Loucy (cell line): Measurements from ENCODE around the gene UBL3.

Experiments used
- H2AFZ ChIP-seq: fragments of 200-600 bp; sonication (generic); 2 replicates; pipeline ENCODE4 v1.6.0; 2016; ENCODE audit warnings: antibody characterized with exemption, mild to moderate bottlenecking, low read length, moderate library complexity
- H3F3A ChIP-seq: fragments of 200-600 bp; 2 replicates; pipeline ENCODE4 v1.6.0; 2016; ENCODE audit warnings: antibody characterized with exemption, low read depth, mild to moderate bottlenecking
- H3K27me3 ChIP-seq: fragments of 200-600 bp; sonication (generic); 2 replicates; pipeline ENCODE4 v1.6.1; 2014; ENCODE audit warnings: low read length, mild to moderate bottlenecking; ENCODE audit not compliant: insufficient read depth, poor library complexity, severe bottlenecking
- H3K36me3 ChIP-seq: fragments of 200-600 bp; sonication (generic); 2 replicates; pipeline ENCODE4 v1.6.1; 2016; ENCODE audit warnings: low read length; ENCODE audit not compliant: insufficient read depth
- H3K4me1 ChIP-seq: fragments of 200-600 bp; sonication (generic); 2 replicates; pipeline ENCODE4 v1.5.1; 2014; ENCODE audit warnings: low read length, mild to moderate bottlenecking; ENCODE audit not compliant: insufficient read depth, poor library complexity, severe bottlenecking
- H3K4me2 ChIP-seq: fragments of 200-600 bp; sonication (generic); 2 replicates; pipeline ENCODE4 v1.6.0; 2014; ENCODE audit warnings: antibody characterized with exemption, low read length, low read depth, mild to moderate bottlenecking; ENCODE audit not compliant: poor library complexity, severe bottlenecking
- H3K4me3 ChIP-seq: fragments of 200-600 bp; sonication (generic); 2 replicates; pipeline ENCODE4 v1.5.1; 2014; ENCODE audit warnings: low read length, mild to moderate bottlenecking, mixed read lengths; ENCODE audit not compliant: poor library complexity, severe bottlenecking
- H3K79me2 ChIP-seq: fragments of 200-600 bp; sonication (generic); 2 replicates; pipeline ENCODE4 v1.6.1; 2014; ENCODE audit warnings: low read length; ENCODE audit not compliant: insufficient read depth
- H3K9ac ChIP-seq: fragments of 200-600 bp; sonication (generic); 2 replicates; pipeline ENCODE4 v1.6.0; 2014; ENCODE audit warnings: mild to moderate bottlenecking, low read depth, low read length, moderate library complexity; ENCODE audit not compliant: poor library complexity, severe bottlenecking
- H3K9me2 ChIP-seq: fragments of 200-600 bp; sonication (generic); replicated peaks from 2 replicates; pipeline ENCODE4 v1.6.1; 2016; ENCODE audit warnings: low read depth, low read length, mixed read lengths
- H3K9me3 ChIP-seq: fragments of 200-600 bp; sonication (generic); 2 replicates; pipeline ENCODE4 v1.6.1; 2014; ENCODE audit warnings: mild to moderate bottlenecking, antibody characterized with exemption, low read length, low read depth; ENCODE audit not compliant: insufficient read depth
- H4K20me1 ChIP-seq: fragments of 200-600 bp; sonication (generic); 2 replicates; pipeline ENCODE4 v1.6.0; 2014; ENCODE audit warnings: antibody characterized with exemption, low read length, mild to moderate bottlenecking; ENCODE audit not compliant: insufficient read depth, poor library complexity, severe bottlenecking
- EZH2phosphoT487 ChIP-seq: fragments of 200-600 bp; IDR thresholded peaks from 2 replicates; pipeline ENCODE4 v1.6.1; 2018; ENCODE audit warnings: antibody characterized with exemption, mild to moderate bottlenecking, moderate library complexity, borderline replicate concordance
- TF ChIP-seq, protein P1 (sequence below): fragments of 200-600 bp; sonication (generic); conservative IDR thresholded peaks from 2 replicates; pipeline ENCODE4 v1.5.1; 2014; ENCODE audit warnings: mild to moderate bottlenecking, antibody characterized with exemption, low read length

UBL3 gene

DNA sequence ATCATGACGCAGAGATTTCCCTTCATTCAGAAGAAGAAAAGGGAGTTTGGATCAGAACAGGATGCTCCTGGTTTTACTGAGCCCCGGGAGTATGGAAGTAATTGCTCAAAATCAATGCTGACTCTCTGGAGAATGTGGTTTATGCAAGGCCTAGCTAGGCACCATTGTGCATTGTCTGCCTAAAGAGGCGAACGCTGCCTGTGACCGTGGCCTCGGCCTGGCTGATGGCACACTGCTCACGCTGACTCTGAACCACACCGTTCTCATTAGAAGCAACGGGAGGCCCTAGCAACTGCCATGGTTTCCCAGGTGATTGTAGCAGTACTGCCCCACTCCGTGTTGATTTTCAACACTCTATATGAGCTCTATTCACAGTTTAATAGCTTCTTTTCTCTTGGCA lies 41.7 kb upstream of the UBL3 start:
- H4K20me1 ChIP-seq = no peaks in the 10 kb centered on the region
- H3K9me2 ChIP-seq = no peaks in the 10 kb centered on the region
- no peaks in the 10 kb centered on the region for H3K79me2 ChIP-seq
- TF ChIP-seq, protein P1, sequence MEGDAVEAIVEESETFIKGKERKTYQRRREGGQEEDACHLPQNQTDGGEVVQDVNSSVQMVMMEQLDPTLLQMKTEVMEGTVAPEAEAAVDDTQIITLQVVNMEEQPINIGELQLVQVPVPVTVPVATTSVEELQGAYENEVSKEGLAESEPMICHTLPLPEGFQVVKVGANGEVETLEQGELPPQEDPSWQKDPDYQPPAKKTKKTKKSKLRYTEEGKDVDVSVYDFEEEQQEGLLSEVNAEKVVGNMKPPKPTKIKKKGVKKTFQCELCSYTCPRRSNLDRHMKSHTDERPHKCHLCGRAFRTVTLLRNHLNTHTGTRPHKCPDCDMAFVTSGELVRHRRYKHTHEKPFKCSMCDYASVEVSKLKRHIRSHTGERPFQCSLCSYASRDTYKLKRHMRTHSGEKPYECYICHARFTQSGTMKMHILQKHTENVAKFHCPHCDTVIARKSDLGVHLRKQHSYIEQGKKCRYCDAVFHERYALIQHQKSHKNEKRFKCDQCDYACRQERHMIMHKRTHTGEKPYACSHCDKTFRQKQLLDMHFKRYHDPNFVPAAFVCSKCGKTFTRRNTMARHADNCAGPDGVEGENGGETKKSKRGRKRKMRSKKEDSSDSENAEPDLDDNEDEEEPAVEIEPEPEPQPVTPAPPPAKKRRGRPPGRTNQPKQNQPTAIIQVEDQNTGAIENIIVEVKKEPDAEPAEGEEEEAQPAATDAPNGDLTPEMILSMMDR = no peak
- no peak for TF ChIP-seq EZH2phosphoT487
- no peaks in the 10 kb centered on the region for H3K27me3 ChIP-seq
- H3K4me2 ChIP-seq = no peak overlapping the region
- H3K4me1 ChIP-seq = peaks cover 11% of the 10 kb centered on the region
- H3K4me3 ChIP-seq = no peak overlapping the region
- H3F3A ChIP-seq = no peaks in the 10 kb centered on the region
- H3K9ac ChIP-seq = no peak overlapping the region
- H3K36me3 ChIP-seq = no peaks in the 10 kb centered on the region
- no peaks in the 10 kb centered on the region for H3K9me3 ChIP-seq
- H2AFZ ChIP-seq = no peak overlapping the region

DNA sequence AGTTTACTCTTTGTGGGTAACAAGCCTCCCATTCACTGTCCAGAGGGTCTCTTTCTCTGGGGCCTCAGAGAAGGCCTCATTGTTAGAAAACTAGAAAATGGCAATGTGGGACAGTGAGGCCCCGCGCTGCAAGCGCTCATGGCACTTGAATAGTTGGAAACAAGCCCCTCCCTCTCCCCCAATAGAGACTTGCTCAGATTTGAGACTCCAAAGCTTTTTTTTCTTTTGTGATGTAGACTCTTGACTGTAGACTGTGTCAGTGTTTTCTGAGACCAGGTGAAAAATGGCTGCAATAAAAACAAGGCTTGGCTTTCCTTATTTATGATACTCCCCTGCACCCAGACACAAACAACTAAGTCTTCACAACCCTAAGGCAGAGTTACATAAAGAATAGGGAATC lies 38.7 kb upstream of the UBL3 start:
- peaks cover 7% of the 10 kb centered on the region for H3K4me1 ChIP-seq
- TF ChIP-seq, protein P1 = no peak
- TF ChIP-seq EZH2phosphoT487 = no peak
- no peaks in the 10 kb centered on the region for H3K36me3 ChIP-seq
- no peaks in the 10 kb centered on the region for H3K9me3 ChIP-seq
- H4K20me1 ChIP-seq = no peaks in the 10 kb centered on the region
- H3K4me3 ChIP-seq = no peak overlapping the region
- no peak overlapping the region for H2AFZ ChIP-seq
- no peaks in the 10 kb centered on the region for H3K27me3 ChIP-seq
- H3K79me2 ChIP-seq = no peaks in the 10 kb centered on the region
- H3F3A ChIP-seq = no peaks in the 10 kb centered on the region
- H3K4me2 ChIP-seq = no peak overlapping the region
- no peaks in the 10 kb centered on the region for H3K9me2 ChIP-seq
- H3K9ac ChIP-seq = no peak overlapping the region

DNA sequence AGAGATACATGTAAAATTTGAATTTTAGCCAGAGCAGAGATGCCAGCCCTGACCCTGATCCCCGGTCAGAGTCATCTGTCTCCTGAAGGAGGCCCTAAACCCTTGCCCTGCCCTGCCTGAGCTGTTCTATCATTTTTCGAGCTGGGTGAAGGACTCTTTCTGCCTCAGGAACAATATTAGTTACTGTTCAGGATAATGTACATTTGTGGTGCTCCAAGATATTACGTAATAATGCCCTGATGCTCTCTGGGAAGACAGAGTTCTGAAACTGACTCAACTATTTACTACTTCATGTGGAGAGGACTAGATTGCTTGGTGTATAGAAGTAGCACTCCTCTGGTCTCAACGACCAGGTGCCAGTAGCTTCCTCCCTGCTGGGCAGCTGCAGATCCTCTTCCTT lies 37.9 kb upstream of the UBL3 start:
- no peaks in the 10 kb centered on the region for H3K9me3 ChIP-seq
- H3F3A ChIP-seq = no peaks in the 10 kb centered on the region
- H3K79me2 ChIP-seq = no peaks in the 10 kb centered on the region
- no peak overlapping the region for H3K4me3 ChIP-seq
- H4K20me1 ChIP-seq = no peaks in the 10 kb centered on the region
- H3K36me3 ChIP-seq = no peaks in the 10 kb centered on the region
- no peak overlapping the region for H3K9ac ChIP-seq
- peaks cover 5% of the 10 kb centered on the region for H3K4me1 ChIP-seq
- TF ChIP-seq, protein P1 = no peak
- no peak for TF ChIP-seq EZH2phosphoT487
- no peaks in the 10 kb centered on the region for H3K27me3 ChIP-seq
- H3K4me2 ChIP-seq = no peak overlapping the region
- no peaks in the 10 kb centered on the region for H3K9me2 ChIP-seq
- no peak overlapping the region for H2AFZ ChIP-seq
